CD4-positive, alpha-beta T cell treated with Interleukin-1 beta for 1 hour (primary cell): ENCODE results near the gene GRM8.

Experiments used
- DNase-seq, 2 donors: peaks; one replicate each; pipeline ENCODE4 v3.0.0-alpha.2; 2020 to 2022

GRM8 gene

DNA sequence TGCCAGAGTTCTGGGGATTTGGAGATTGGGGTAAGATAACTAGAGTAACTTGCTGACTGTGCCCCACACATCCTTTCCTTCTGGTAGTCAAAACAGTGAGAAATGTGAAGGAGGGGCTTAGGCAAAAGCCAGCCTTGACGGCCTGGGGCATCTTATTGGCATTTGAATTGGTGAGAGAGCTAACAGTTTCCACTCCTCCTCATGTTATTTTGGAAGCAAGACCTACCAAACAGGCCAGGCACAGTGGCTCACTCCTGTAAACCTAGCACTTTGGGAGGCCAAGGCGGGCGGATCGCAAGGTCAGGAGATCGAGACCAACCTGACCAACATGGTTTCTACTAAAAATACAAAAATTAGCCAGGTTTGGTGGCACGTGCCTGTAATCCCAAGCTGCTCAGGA is 596.6 kb downstream of the GRM8 start:
- no peak for DNase-seq

DNA sequence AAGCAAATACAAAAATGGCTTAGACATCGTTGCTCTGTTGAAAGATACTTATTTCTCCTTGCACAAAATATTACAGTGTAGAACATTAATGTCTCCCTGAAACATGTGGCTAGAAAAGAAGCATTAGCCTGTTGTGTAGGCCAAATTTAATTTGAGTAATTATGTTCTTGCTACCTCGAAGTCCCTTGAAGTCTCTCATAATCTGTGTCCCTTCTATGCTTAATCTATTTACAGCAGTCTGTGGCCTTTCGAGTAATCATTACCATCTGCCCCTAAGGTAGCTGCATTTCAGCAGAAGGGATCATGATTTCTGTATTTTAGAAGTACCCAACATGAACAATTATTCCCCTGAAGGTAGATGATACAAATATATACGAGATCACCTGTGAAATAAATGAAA is 615.2 kb downstream of the GRM8 start:
- no peak for DNase-seq

GRCh38 chr7:126635545-126635944 is 617.2 kb downstream of the GRM8 start:
- DNase-seq, result no peak

- DNase-seq, result no peak
Measured at GRCh38 chr7:126608339-126608776, 644.4 kb downstream of the GRM8 start.

DNA sequence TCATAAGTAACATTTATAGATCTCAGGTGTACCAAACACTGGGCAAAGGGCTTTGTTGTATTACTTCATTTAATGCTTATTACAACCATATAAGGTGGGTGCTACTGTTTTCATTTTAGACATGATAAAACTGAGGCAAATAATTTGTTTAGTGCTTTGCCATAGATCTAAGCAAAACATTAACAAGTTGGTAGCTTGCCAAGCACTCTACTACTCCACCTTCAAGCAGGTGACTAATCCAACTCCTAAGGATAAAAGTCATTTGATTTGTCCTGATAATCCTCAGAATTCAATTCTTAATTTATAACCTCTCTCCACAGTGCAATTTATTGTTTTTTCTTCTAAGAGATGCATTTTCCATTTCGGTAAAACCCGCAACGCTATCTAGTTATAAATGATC is 646.4 kb downstream of the GRM8 start:
- no peak for DNase-seq

DNA sequence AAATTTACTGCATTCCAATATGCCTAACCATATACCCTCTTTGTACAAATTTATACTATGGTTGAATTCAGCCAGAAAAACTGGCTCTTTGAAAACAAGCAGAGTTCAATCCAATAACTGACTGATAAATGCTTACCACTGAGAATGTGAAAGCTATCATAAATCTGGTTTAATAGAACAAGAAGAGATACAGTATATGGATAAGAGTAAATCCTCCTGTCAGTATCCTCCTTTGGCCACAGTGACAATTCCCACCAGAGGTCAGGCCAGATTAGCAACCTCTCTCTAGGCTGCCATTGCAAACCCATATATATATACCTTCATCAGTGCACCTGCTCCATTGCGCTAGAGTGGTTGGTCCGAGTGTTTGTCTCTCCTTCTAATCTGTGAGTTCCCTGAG is 647.2 kb downstream of the GRM8 start:
- DNase-seq, result no peak

- no peak for DNase-seq
Measured at GRCh38 chr7:126605056-126605455, 647.7 kb downstream of the GRM8 start.

DNA sequence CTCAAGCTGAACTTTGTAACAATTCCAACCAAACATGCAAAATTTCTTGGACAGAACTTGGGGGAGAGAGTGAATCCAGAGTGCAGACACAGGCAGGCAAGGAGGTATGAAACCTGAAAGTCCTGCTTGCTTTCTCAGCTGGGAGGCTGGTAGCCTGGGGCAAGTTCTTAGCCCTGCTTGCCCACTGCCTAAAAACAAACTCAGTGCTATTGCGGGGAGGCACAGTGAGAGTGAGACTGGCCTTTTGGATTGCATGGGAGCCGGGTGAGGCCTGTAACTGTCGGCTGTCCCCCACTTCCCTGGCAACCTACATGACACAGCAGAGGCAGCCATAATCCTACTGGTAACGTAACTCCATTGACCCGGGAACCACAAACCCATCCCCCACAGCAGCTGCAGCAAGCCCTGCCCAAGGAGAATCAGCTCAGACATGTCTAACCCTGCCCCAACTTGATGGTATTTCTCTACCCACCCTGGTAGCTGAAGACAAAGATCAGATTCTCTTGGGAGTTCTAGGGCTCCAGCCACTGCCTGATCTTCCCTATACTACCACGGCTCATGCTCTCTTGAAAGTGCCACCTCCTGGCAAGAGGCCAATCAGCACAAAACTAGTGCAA is 663.6 kb downstream of the GRM8 start:
- DNase-seq, result no peak

- DNase-seq, result no peak
Measured at GRCh38 chr7:126578338-126578737, 674.4 kb downstream of the GRM8 start.

GRCh38 chr7:126574276-126575250 is 678.2 kb downstream of the GRM8 start:
- DNase-seq, result no peak

- no peak for DNase-seq
Measured at GRCh38 chr7:126570845-126571244, 681.9 kb downstream of the GRM8 start.

DNA sequence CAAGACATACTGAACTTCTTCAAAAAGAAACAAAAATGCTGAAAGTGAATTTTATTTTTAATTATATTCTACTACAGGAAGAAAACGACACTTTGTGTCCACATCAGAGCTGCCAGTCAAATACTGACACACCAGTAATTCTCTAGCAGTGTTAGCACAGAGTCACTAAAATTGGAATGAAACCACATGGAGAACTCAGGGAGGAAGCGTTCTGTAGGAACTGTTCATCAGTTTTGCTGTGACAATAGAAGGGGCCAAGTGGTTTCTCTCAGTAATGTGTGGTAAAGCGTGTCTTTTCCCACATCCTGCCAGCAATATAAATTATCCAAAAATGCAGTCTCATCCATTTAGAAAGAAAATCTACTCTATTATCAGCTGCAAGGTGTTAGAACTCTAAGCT is 683.3 kb downstream of the GRM8 start:
- DNase-seq, result no peak

- DNase-seq, result no peak
Measured at GRCh38 chr7:126557271-126557670, 695.5 kb downstream of the GRM8 start.

DNA sequence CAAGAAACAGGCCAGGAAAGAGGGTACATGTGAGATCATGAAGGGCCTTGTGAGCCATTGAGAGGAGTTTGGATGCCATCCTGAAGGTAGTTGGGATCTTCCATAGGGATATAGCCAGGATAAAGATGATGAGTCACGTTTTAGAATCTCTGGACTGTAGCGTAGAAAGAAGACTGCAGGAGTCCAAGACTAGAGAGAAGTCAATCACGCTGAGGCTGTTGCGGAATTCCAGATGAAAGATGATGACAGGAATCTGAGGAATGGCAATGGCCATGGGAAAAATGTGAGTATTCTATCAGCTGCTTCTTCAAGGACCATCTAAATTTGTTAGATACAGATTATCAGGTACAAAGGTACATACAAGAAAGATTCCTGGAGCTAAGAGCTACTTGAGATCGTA is 711.3 kb downstream of the GRM8 start:
- no peak for DNase-seq

DNA sequence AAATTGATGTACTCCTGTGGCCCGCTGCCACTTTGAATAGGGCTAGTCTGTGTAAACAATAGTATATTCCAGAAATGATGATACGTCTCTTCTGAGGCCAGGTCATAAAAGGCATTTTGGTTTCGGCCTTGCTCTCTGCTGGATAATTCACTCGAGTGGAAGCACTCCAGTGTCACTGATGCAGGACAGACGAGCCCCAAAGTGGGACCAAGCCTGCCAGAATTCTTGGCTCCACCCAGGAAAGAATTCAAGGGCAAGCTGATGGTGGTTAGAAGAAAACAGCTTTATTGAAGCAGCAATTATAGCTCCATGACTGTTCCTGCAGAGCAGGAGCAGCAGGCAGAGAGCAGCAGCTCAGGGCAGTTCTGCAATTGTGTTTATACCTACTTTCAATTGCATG is 717.6 kb downstream of the GRM8 start:
- no peak for DNase-seq

- no peak for DNase-seq
Measured at GRCh38 chr7:126533715-126534114, 719.0 kb downstream of the GRM8 start.

GRCh38 chr7:126529833-126530232 is 722.9 kb downstream of the GRM8 start:
- no peak for DNase-seq

DNA sequence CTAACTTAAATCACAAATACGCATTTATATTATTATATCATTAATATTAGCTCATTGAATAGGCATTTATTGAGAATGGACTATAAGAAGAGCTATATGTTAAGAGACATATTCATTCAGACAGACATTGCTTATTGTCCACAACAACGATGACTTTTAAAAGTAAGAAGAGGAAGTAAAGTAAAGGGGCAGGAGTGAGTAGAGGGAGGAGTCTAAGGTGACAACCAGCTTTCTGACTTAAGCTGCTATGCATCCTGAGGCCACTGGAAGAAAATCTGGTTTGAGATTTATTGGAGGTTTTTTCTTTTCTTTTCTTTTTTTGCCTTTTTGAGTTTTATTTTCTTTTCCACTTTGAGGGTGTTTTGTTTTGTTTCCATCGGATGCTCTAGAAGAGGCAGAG is 723.5 kb downstream of the GRM8 start:
- DNase-seq, result no peak

- DNase-seq, result no peak
Measured at GRCh38 chr7:126525906-126526305, 726.8 kb downstream of the GRM8 start.

DNA sequence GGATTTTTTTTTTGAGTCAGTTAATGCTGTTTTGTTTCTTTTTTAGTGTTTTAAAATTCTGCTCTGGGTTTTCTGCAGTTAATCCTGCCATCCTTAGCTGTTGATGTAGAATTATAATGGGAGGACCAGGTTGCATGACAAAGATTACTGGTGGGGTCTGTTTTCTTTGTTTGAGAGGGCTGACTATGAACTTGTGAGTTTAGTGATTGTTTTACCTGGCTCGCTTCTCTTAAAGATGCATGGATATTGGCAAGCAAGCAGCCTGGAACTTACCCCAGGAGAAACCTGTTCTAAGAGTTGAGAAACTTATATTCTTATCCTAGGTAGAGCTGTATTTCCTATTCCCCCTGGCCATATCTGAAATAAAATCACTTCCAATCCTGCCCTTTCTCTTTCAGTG is 727.8 kb downstream of the GRM8 start:
- DNase-seq, result no peak

DNA sequence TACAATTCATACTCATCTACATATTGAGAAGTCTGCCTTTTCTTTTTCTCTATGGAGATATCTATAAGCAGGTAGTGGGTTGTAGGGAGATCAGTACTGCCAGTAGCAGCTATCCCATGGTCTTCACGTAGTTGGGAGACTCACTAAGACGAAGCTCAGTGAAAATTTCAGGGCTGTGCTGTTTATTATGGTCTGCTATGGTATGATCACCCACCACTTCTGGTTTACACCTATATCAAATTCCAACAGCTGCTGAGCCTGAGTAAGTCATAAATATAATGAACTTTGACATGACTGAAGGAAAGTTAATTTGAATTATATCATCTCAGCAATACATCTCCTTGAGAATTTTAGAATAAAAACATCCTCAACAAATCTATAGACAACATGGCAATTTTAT is 741.7 kb downstream of the GRM8 start:
- no peak for DNase-seq

- no peak for DNase-seq
Measured at GRCh38 chr7:126501617-126502016, 751.1 kb downstream of the GRM8 start.

DNA sequence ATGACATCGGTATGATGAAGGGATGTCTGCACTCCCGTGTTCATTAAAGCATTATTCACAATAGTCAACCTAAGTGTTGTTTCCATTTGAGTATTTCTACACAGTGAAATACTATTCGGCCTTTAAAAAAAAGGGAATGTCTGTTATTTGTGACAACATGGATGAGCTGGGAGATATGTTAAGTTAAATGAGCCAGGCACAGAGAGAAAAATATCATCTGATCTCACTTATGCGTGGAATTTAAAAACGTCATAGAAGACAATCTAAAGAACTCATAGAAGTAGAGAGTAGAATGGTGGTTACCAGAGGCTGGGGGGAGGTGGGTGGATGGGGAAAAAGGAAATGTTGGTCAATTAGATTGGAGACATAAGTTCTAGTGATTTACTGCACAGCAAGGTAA is 753.3 kb downstream of the GRM8 start:
- DNase-seq, result no peak

DNA sequence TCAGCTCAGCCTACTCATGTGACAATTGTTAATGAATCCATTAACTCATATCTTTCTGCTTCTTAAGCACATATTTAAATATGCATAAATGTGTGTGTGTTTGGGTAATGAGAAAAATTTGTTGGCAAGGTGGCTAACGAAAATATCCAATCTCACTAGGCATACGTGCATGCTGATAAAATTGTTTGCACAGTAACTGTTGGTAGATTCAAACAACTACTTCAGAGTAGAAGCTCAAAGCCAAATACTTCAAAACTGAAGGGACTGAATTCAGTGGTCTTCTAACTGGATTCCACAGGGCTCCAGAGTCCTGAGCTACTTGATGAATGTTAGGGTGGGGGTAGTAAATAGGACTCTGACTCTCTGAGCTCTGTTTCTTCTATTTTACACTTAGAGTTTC is 757.0 kb downstream of the GRM8 start:
- DNase-seq, result no peak
